Left lung (tissue), 10 donors: Measurements from ENCODE around the gene INPP4B. TPM values are rescaled to one million over a fixed set of nuclear protein-coding genes. Genes with fewer than 3 reads are reported as not detected.

ENCODE experiments used
- ATAC-seq: fragments of 200-7000 bp; cut with Tn5 transposase; one replicate; pipeline ENCODE4 v1.9.1; 2020; ENCODE audit warnings: moderate library complexity
- DNase-seq, 4 donors: peaks; one replicate each; pipeline ENCODE4 v3.0.0-alpha.2; 2013 to 2020
- H3K27ac ChIP-seq, 2 donors: fragments of 200-600 bp; sonication (generic) in 1 of 2; one replicate each; pipeline versions ENCODE4 v1.5.0 to v1.8.0; 2020 to 2021
- H3K27me3 ChIP-seq, 2 donors: fragments of 200-600 bp; sonication (generic) in 1 of 2; one replicate each; pipeline versions ENCODE4 v1.5.0 to v1.8.0; 2020 to 2021
- H3K36me3 ChIP-seq, 2 donors: fragments of 200-600 bp; sonication (generic) in 1 of 2; one replicate each; pipeline versions ENCODE4 v1.5.0 to v1.8.0; 2020 to 2021
- H3K4me1 ChIP-seq, 2 donors: fragments of 200-600 bp; one replicate each; pipeline ENCODE4 v1.8.0; 2021
- H3K4me3 ChIP-seq, 2 donors: fragments of 200-600 bp; sonication (generic) in 1 of 2; one replicate each; pipeline versions ENCODE4 v1.5.0 to v1.8.0; 2020 to 2021; ENCODE audit warnings: mild to moderate bottlenecking in 1 of 2
- H3K9me3 ChIP-seq, 2 donors: fragments of 200-600 bp; sonication (generic) in 1 of 2; one replicate each; pipeline versions ENCODE4 v1.5.0 to v1.8.0; 2020 to 2021
- CTCF ChIP-seq, 2 donors: fragments of 200-600 bp; sonication (generic) in 1 of 2; IDR thresholded peaks; one replicate each; pipeline versions ENCODE4 v1.5.0 to v1.8.0; 2021; ENCODE audit warnings: antibody characterized with exemption in 2 of 2
- intact Hi-C, 2 donors: fragments of 100-400 bp; cut with DNase I; formaldehyde crosslinking; loops; one replicate each; pipeline versions ENCODE4 v1.11.2 to v1.14.2; 2022
- polyA plus RNA-seq, 6 donors: library from polyadenylated mRNA; unstranded; fragments of 120-200 nt; gene quantifications; one replicate each; pipeline ENCODE4 v1.2.1, GENCODE V29; 2013; ENCODE audit not compliant: insufficient read length in 6 of 6
- total RNA-seq, 2 donors: library from RNA; stranded (reverse); fragmentation: NEBNext Ultra II Directional; extraction: Animal tissue kit (Norgen Biotek cat#: 25700); gene quantifications; one replicate each; pipeline ENCODE4 v1.2.1, GENCODE V29; 2021
- donor health status: DM: no; HTN: yes; CAD: no.
- donor health status: DM: no; HTN: no; CAD: no.

INPP4B gene
- total and polyA plus RNA-seq, 8 donors = 7.3 to 15.1 (median 11.6) TPM

GRCh38 chr4:142882159-142882558 is 36.1 kb upstream of the INPP4B start:
- Histone ChIP-seq H3K27ac (no peak overlapping the region), H3K9me3 (no peaks in the 10 kb centered on the region), H3K4me3 (no peak overlapping the region), H3K27me3 (no peaks in the 10 kb centered on the region), H3K4me1 (no peaks in the 10 kb centered on the region), H3K36me3 (no peaks in the 10 kb centered on the region)
- ATAC-seq (no peak), DNase-seq (no peak)
- no peak for TF ChIP-seq CTCF (IDR thresholded peaks at IDR 0.05)
- intact Hi-C loops = no loop called here

GRCh38 chr4:142881331-142881730 is 35.2 kb upstream of the INPP4B start:
- Histone ChIP-seq H3K36me3 (no peaks in the 10 kb centered on the region), H3K27ac (no peak overlapping the region), H3K9me3 (no peaks in the 10 kb centered on the region), H3K27me3 (no peaks in the 10 kb centered on the region), H3K4me3 (no peak overlapping the region), H3K4me1 (no peaks in the 10 kb centered on the region)
- intact Hi-C loops = no loop called here
- no peak for TF ChIP-seq CTCF (IDR thresholded peaks at IDR 0.05)
- DNase-seq = no peak
- no peak for ATAC-seq

GRCh38 chr4:142875117-142875516 is 29.0 kb upstream of the INPP4B start:
- Histone ChIP-seq H3K4me1 (no peaks in the 10 kb centered on the region), H3K9me3 (peaks cover 0 to 8% of the 10 kb centered on the region in 2 donors), H3K27me3 (no peaks in the 10 kb centered on the region), H3K27ac (no peak overlapping the region), H3K4me3 (no peak overlapping the region), H3K36me3 (no peaks in the 10 kb centered on the region)
- no peak for ATAC-seq
- no peak for DNase-seq
- TF ChIP-seq CTCF (IDR thresholded peaks at IDR 0.05) = no peak
- intact Hi-C loops = no loop called here

- H3K27me3 ChIP-seq = no peaks in the 10 kb centered on the region
- H3K27ac ChIP-seq = no peak overlapping the region
- no peaks in the 10 kb centered on the region for H3K36me3 ChIP-seq
- TF ChIP-seq CTCF (IDR thresholded peaks at IDR 0.05) = no peak
- no peak for ATAC-seq
- no peak overlapping the region for H3K4me3 ChIP-seq
- intact Hi-C loops = no loop called here
- H3K4me1 ChIP-seq = no peaks in the 10 kb centered on the region
- DNase-seq = no peak
- peaks cover 0 to 8% of the 10 kb centered on the region in 2 donors for H3K9me3 ChIP-seq
These were observed 28.6 kb upstream of the INPP4B start for GRCh38 chr4:142874684-142875083.

- no peak for TF ChIP-seq CTCF (IDR thresholded peaks at IDR 0.05)
- no peaks in the 10 kb centered on the region for H3K36me3 ChIP-seq
- no peaks in the 10 kb centered on the region for H3K27me3 ChIP-seq
- H3K27ac ChIP-seq = no peak overlapping the region
- H3K4me1 ChIP-seq = no peaks in the 10 kb centered on the region
- intact Hi-C loops = no loop called here
- no peak for DNase-seq
- no peak for ATAC-seq
- no peak overlapping the region for H3K4me3 ChIP-seq
- H3K9me3 ChIP-seq = peaks cover 0 to 2% of the 10 kb centered on the region in 2 donors
These were observed 20.6 kb upstream of the INPP4B start for GRCh38 chr4:142866685-142867084.
